GM18520 (cell line): ENCODE data around the gene TMA7.
"Not testable (repeated sequence)": the region's sequence is repeated elsewhere in the genome, so short reads cannot be mapped to it uniquely, and the experiment has no call there.

Source experiments
- ATAC-seq: cut with Tn5 transposase; IDR thresholded peaks from one replicate; pipeline ENCODE4 v1.9.1; 2021; ENCODE audit not compliant: unreplicated experiment

The TMA7 gene

DNA sequence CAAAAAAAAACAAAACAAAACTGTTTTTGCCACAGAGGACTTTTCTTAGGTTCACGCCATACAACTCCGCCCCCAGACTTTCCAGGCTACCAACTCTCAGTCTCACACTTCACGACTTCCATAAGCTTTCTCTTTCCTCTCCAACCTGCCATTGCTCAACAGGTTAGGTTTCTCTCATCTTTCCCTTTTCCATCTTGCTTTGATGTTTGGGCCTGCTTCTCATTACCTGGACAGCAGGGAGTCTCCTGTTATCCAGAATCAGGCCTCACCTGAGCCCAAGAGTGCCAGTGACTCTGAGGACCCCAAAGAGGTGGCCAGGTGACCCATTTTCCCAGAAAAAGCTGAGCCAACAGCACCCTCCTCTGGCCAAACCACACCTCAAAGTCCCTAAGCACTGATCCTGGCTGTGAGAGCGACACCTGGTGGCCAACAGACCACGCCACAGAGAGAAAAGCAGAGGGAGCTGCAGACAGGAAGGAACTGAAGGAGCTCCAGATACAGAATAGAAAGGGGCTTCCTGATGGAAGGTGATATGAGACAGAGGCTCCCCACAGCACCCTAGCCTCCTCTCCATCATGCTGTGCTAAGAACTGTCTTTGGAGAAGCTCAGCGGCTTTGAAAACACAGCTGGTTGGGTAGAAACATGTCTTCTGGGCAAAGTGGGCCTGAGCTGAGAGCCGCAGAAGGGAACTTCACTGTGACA lies 4.1 kb upstream of the TMA7 start:
- no peak for ATAC-seq

DNA sequence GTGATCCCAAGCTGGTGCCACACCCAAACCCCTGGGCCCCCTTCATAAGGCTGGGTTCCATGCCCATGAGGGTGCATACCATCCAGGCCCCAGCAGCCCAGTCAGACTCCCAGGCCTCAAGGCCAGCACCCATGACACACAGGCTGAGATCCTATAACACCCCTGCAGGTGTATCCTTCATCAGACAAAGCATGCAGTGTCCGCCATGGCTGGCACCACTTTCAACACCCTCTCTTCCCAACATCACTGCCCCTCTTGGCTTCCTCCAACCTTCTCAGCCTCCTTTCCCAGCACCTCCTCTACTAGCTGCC lies 3.6 kb upstream of the TMA7 start:
- no peak for ATAC-seq

GRCh38 chr3:48436855-48437254 lies 3.2 kb upstream of the TMA7 start:
- no peak for ATAC-seq

- ATAC-seq: no peak
Measured at GRCh38 chr3:48437812-48438211, 2.2 kb upstream of the TMA7 start.

DNA sequence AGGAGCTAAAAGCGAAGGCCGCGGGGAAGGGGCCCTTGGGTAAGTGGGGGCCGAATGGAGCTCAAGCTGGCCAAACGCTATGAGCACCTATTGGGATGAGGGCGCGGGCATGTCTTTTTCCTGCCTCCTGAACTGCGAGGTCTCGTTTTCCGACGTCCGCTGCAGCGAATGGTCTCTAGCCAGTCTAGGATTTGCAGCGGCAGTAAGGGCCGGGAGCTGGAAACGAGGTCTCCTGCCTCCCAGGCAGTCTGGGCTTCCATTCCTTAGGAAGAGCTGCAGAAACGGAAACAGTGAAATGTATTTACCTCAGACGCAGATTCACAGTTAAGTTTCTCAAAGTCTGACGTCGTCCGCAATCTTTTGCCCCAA lies 517 bp downstream of the TMA7 start:
- no peak for ATAC-seq

- ATAC-seq: no peak
Measured at GRCh38 chr3:48441940-48442339, 1.9 kb downstream of the TMA7 start.

DNA sequence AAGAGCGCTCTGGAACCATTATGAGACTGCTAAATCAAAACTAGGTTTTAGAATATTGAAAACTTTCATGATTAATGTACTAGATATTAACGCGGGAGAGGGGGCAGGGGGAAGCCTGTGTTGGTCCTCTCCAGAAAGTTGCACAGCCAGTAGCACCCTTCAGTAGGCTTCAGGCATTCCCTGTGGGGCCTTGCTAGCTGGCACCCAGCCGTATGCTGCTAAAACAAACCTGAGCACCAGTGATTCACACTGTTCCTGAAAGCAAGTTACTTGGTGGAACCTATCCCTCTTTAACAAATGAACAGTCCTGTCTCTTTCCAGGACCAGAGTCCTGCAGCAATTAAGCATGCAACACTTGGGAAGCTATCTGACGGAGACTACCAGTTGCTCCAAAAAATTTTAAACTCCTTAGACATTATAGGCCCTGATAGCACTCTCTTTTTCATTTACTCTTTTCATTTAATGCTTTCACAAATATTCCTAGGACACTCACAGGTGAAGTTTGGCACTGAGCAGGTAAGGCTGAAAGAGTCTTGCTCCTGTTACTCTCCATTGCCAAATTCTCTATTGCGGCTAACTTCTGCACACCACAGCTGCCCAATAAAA lies 5.3 kb downstream of the TMA7 start:
- no peak for ATAC-seq

GRCh38 chr3:48446043-48446424 lies 6.0 kb downstream of the TMA7 start:
- ATAC-seq: no peak

GRCh38 chr3:48446425-48447193 lies 6.6 kb downstream of the TMA7 start, which contains the start of gene ATRIP:
TSS of gene ATRIP (plus strand) at chr3:48446737. CDS start at chr3:48446846, 109 bp downstream.
- ATAC-seq: peak; percentile 82

DNA sequence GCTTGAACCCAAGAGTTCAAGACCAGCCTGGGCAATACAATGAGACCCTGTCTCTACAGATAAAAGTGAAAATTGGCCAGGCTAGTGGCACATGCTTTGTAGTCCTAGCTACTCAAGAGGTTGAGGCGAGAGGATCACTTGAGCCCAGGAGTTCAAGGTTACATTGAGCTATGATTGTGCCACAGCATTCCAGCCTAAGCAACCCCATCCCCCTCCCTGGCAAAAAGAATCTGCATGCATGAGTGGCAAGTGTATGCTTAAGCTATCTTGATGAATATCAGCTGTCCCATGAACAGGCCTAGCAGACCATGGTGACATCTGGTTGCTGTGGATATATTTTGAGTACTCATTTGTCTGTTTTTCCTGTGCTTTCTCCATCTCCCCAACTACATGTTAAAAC lies 11.2 kb downstream of the TMA7 start:
- no peak for ATAC-seq

GRCh38 chr3:48456456-48456855 lies 16.4 kb downstream of the TMA7 start:
- ATAC-seq: no peak

GRCh38 chr3:48459331-48459730 lies 19.3 kb downstream of the TMA7 start:
- ATAC-seq: no peak

DNA sequence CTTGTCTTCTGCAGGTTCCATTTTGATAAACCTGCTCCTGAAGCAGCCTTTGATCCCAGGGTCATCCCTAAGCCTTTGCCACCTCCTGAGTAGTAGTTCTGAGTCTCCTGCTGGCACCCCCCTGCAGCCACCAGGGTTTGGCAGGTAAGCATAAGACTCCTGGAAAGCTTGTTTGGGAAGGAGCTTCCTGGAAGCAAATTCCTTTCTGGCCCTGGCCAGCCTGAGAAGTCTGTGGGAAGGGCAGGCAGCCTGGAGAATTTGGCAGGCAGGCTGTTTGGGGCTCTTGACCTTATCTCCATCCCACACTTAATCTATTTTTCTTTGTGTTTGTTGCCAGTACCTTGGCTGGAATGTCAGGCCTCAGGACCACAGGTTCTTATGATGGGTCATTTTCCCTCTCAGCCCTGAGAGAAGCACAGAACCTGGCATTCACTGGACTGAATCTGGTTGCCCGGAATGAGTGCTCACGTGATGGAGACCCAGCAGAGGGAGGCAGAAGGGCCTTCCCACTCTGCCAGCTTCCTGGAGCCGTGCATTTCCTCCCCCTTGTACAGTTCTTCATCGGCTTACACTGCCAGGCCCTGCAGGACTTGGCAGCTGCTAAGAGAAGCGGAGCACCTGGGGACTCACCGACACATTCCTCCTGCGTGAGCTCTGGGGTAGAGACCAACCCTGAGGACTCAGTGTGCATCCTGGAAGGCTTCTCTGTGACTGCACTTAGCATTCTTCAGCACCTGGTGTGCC lies 19.9 kb downstream of the TMA7 start:
- ATAC-seq: no peak

GRCh38 chr3:48460517-48460902 lies 20.5 kb downstream of the TMA7 start:
- ATAC-seq: no peak

- ATAC-seq: not testable (repeated sequence)
Measured at GRCh38 chr3:48461767-48462166, 21.7 kb downstream of the TMA7 start.

GRCh38 chr3:48463703-48464102 lies 23.6 kb downstream of the TMA7 start:
- ATAC-seq: no peak

DNA sequence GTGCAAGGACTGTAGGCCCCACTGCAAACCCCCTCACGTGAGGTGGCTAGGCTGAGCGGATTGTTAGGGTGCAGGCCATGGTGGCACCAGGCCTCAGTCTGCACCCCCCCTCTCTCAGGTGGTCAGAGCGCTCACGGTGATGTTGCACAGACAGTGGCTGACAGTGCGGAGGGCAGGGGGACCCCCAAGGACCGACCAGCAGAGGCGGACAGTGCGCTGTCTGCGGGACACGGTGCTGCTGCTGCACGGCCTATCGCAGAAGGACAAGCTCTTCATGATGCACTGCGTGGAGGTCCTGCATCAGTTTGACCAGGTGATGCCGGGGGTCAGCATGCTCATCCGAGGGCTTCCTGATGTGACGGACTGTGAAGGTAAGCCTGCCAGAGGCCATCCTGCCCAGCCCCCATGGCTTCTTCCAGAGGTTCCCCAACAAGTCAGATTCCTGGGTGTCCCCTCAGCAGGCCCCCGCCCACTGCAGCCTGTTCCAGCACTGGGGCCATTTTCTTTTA lies 24.7 kb downstream of the TMA7 start:
- no peak for ATAC-seq

DNA sequence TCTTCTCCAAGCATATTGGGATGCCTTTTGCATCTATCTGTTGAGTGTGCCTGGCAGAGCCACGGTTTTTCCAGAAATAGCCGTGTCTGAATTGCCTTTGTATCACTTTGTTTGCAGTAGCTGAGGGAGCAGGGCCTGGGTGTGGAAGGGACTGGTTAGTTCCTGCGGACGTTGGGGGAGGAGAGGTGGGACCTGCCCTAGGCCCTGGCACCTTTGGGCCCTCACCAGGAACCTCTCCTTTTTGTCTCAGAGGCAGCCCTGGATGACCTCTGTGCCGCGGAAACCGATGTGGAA lies 25.1 kb downstream of the TMA7 start:
- no peak for ATAC-seq

- peak; percentile 69 for ATAC-seq
Measured at GRCh38 chr3:48465531-48466378, 25.7 kb downstream of the TMA7 start.

DNA sequence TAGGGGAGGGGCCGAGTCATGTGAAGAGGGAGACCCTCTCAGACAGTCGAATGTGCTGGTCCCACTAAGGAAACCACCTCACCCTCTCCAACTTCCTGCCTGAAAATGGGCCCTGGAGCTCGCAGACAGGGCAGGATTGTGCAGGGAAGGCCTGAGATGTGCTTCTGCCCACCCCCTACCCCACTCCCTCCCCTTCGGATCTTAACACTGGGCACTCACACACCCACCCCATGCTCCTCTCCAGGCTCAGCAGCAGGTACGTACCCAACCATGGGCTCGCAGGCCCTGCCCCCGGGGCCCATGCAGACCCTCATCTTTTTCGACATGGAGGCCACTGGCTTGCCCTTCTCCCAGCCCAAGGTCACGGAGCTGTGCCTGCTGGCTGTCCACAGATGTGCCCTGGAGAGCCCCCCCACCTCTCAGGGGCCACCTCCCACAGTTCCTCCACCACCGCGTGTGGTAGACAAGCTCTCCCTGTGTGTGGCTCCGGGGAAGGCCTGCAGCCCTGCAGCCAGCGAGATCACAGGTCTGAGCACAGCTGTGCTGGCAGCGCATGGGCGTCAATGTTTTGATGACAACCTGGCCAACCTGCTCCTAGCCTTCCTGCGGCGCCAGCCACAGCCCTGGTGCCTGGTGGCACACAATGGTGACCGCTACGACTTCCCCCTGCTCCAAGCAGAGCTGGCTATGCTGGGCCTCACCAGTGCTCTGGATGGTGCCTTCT lies 26.5 kb downstream of the TMA7 start:
- ATAC-seq: peak; percentile 13
